ENCODE data around the gene ADGRG6.

Gene ADGRG6

GRCh38 chr6:142321451-142321850 lies 19.6 kb downstream of the ADGRG6 start:
- no peak for DNase-seq

GRCh38 chr6:142322066-142322465 lies 20.3 kb downstream of the ADGRG6 start:
- DNase-seq: no peak

- DNase-seq: no peak
Observed at GRCh38 chr6:142322504-142323198, 20.8 kb downstream of the ADGRG6 start.

GRCh38 chr6:142323377-142323776 lies 21.6 kb downstream of the ADGRG6 start:
- no peak for DNase-seq

- DNase-seq: no peak
Observed at GRCh38 chr6:142324111-142324510, 22.3 kb downstream of the ADGRG6 start.

DNA sequence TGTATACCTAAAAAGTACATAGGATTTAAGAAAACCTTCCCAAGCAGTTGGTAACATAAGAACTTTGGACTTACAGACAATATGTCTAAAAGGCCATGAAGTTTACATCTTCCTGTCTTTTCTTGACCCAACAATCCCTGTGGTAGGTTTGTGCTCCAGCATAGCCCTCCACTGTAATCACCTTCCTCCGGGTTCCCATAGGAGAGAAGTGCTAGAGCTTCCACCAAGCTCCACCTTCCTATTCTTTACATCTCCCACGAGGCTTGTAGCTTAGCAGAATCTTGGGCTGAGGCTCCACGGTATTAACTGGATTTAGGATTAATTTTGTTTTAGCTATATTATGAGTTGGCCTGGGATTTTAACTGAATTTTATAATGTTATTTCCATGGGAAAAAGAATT lies 23.3 kb downstream of the ADGRG6 start:
- DNase-seq: no peak

GRCh38 chr6:142326540-142326939 lies 24.7 kb downstream of the ADGRG6 start:
- DNase-seq: no peak

DNA sequence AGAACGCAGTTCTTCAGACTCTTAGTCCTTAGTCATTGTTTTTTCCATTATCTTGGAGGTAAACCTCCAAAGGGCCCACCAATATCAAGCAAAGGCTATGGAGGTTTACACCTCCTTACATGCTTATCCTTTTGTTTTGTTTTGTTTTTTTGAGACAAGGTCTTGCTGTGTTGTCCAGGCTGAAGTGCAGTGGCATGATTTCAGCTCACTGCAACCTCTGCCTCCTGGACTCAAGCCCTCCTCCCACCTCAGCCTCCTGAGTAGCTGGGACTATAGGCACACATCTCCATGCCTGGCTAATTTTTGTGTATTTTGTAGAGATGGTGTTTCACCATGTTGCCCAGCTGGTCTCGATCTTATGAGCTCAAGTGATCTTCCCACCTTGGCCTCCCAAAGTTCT lies 26.3 kb downstream of the ADGRG6 start:
- DNase-seq: no peak

GRCh38 chr6:142329486-142330113 lies 27.8 kb downstream of the ADGRG6 start:
- no peak for DNase-seq

GRCh38 chr6:142331075-142331551 lies 29.3 kb downstream of the ADGRG6 start:
- DNase-seq: no peak

GRCh38 chr6:142331601-142332000 lies 29.8 kb downstream of the ADGRG6 start:
- DNase-seq: no peak

DNA sequence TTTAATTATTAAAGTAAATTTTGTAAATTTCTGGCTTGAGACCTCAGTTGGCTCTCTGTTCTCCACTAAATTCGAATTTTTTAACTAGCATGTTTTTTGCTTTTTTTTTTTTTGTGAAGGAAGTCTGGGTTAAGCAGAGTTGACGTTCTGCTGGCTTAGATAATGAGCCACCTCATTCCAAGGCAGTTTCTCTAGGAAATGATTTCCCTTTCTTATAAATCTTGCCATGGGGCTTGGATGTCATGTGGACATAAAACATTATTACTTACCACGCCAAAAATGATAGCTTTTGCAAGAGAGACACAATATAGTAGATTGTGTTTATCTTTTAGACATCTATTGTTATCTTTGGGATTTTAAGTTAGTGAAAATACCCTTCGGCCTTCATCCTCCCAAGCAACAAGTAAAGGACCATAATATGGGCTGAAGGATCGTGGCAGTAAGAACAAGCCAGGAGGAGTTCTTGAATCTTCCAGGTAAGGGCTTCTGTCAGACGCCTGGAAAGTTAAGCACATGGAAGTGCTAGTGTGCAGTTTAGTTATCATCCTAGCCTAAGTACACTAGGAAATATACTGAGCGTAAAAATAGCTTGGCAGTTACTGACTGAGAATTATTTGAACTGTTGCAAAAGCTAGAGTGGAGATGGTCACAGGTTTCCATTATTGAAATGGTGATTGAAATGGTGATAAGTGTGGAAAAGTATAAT lies 30.7 kb downstream of the ADGRG6 start:
- DNase-seq: no peak

- DNase-seq: no peak
Observed at GRCh38 chr6:142333431-142333830, 31.6 kb downstream of the ADGRG6 start.

DNA sequence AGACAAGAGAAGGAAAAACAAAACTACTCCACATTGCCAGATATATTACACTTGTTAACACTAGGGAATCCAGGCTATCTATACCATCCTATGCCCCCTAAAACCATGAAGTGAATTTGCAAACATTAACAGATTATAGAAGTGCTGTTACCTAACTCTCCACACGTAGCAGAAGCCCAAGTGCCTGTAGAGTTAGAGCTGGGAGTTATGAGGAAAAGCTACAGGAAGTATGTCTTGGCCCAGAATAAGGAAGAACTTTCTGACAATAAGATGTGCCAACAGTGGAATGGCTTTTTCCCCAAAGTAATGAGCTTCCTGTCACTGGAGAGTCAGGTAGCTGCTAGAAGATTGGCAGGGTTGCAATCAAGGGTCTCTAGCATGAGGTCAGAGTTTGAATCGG lies 32.5 kb downstream of the ADGRG6 start:
- no peak for DNase-seq

GRCh38 chr6:142335415-142335814 lies 33.6 kb downstream of the ADGRG6 start:
- DNase-seq: no peak

DNA sequence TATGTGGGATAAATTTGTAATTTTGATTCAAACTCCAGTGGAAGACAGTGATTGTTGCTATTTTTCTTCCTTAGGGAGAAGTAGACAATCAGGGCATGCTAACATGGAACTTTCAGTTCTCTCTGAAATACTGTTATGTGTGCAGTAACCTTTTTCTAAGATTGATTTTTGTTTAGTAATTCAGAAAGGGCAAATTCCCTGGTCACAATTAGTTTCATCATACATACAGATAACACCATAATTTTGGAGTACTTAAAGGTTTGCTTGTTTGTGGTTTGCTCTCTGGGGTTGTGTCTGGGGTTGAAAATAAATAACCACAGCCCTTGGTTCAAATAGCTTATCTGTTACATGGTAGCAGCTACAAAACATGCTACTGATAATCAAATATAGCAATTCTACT lies 34.4 kb downstream of the ADGRG6 start:
- DNase-seq: no peak

- no peak for DNase-seq
Observed at GRCh38 chr6:142336787-142337186, 35.0 kb downstream of the ADGRG6 start.

DNA sequence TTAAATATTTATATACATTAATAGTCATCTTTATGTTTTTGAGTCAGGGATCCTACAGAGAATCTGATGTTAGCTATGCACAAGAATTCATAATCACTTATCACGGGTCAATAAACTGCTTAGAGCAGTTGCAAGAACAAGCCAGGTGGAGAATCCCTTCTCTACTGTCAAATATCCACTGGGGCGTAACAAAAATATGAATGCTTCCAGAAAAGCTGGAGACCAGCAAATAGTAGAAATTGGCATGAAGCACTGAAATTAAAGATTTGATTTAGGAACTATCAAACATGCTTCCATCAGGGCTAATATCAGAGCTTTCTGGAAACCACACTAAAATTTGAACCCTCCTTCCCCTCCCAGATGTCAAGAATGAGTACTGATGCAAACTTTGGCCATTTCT lies 37.3 kb downstream of the ADGRG6 start:
- DNase-seq: no peak

DNA sequence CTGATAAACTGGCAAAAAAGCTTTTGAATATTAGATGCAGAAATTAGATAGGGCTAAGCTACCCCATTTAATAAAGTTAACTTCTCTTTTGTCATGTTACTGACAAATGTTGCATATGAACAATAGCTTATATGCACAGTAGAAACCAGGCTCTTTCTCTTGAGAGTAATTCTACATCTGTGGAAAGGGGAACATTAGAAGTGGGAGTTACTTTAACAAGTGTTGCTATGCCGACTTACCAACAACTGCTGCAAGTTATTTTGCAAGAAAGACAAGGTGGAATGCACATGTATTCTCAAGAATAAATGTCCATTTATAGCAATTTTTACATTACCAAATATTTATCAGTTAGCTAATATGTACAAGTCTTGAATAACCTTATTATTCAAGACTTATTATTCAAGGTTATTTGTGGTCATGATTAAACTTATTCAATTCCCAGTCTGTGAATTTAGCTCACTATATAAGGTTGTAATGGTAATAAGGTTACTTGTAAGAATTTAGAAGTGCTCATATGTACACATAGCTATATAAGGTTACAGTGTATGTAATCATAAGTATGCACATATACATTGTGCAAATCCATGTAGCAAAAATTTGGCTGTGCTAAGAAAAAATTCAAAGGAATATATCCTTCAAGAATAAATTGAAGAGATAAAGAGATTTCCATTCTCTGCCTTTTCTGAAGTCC lies 38.3 kb downstream of the ADGRG6 start:
- DNase-seq: no peak

DNA sequence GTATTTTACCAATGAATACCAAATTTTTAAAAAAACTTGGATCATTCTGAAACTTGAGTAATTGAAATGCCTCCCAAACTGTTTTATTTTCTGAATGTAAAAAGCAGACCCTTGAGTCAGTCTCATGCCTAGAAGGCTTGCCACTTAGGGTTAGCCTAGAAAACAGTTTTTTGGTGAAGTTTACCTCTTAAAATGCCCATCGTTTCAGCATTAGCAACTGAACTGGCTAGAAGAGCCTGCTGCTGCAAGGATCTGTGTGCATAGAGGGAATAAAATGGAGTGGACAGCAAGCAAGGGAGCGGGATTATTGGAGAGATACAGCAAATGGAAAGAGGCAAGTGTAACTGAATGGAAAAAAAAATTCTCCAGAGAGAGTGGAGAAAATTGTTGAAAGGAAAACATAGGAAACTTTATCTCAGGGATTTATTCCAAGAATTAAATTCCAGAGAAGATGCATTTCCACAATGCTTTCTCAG lies 40.1 kb downstream of the ADGRG6 start:
- DNase-seq: no peak

DNA sequence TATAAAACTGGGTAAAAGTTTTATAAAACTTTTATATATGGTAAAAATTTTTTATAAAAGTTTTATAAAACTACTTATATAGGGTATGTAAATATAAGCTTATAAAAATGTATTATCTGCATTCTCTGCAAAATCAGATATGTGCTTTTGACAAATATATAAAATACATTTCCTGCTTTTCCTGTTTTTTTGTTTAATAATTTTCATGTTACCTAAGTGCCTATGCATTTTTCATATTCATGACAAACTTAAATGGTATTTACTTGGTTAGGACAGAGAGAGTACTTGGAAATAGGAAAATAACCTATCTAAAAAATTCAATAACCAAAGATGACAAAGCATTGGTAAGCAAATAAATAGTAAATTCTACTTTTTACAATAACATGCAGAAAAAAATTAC lies 41.2 kb downstream of the ADGRG6 start:
- DNase-seq: no peak

DNA sequence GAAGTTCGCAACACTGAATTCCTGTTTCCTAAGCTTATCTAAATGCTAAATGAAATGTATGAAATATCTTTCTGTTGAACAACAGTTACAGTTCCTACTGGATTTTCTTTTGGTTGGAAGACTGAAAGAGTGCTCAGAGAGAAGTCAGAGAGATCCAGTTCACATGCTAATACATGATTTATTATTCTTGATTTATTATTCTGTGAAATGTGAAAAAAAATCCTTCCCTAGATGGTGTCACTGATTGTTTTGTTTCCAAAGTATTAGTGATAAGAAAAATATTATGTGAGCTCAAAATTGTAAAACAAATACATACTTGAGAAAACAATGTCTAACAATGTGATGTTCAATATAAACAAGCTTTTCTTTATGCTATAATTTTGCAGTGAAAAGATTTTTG lies 42.1 kb downstream of the ADGRG6 start:
- DNase-seq: no peak

All from hypothalamus (tissue), 51 donors.